Measurements from ENCODE around the gene ARAP3. TPM values are rescaled to one million over a fixed set of nuclear protein-coding genes. Genes with fewer than 3 reads are reported as not detected.

Gene ARAP3
- total and polyA plus RNA-seq, 4 donors: 15.7 to 26.6 (median 19.7) TPM

- H3K27ac ChIP-seq (ENCODE audit: low read depth in 1 of 2, low read length in 1 of 2): no peak overlapping the region
- H3K27me3 ChIP-seq (ENCODE audit: control insufficient read depth in 3 of 3, insufficient read depth in 3 of 3, low read length in 2 of 3): peaks cover 0 to 67% (median 46%) of the 10 kb centered on the region in 3 donors
- WGBS, 2 donors: 33 to 38% methylated on average over 16 of the region's 16 CpGs
- no peaks in the 10 kb centered on the region for H3K9me3 ChIP-seq (ENCODE audit: control insufficient read depth in 4 of 4, insufficient read depth in 3 of 4, low read length in 3 of 4)
- H3K9ac ChIP-seq (ENCODE audit: insufficient read depth in 1 of 2, low read length in 2 of 2): no peak overlapping the region
- ATAC-seq (ENCODE audit: insufficient read depth, low FRiP score) (no peak), DNase-seq (no peak)
- H3K36me3 ChIP-seq (ENCODE audit: control insufficient read depth in 4 of 4, insufficient read depth in 4 of 4, low read length in 4 of 4): no peaks in the 10 kb centered on the region
- H3K4me3 ChIP-seq: no peak overlapping the region
- peaks cover 0 to 15% (median 0%) of the 10 kb centered on the region in 5 donors for H3K4me1 ChIP-seq (ENCODE audit: control insufficient read depth in 5 of 5, insufficient read depth in 5 of 5, low read length in 5 of 5)
- TF ChIP-seq CTCF (IDR thresholded peaks at IDR 0.05; ENCODE audit: control extremely low read depth, extremely low read depth): no peak
Observed at GRCh38 chr5:141701360-141702119, 19.5 kb upstream of the ARAP3 start.

GRCh38 chr5:141697586-141697985 is 15.6 kb upstream of the ARAP3 start:
- H3K27ac ChIP-seq (ENCODE audit: low read depth in 1 of 2, low read length in 1 of 2): no peak overlapping the region
- no peak overlapping the region for H3K4me3 ChIP-seq
- no peaks in the 10 kb centered on the region for H3K9me3 ChIP-seq (ENCODE audit: control insufficient read depth in 4 of 4, insufficient read depth in 3 of 4, low read length in 3 of 4)
- peaks cover 0 to 11% (median 0%) of the 10 kb centered on the region in 5 donors for H3K4me1 ChIP-seq (ENCODE audit: control insufficient read depth in 5 of 5, insufficient read depth in 5 of 5, low read length in 5 of 5)
- no peak for TF ChIP-seq CTCF (IDR thresholded peaks at IDR 0.05; ENCODE audit: control extremely low read depth, extremely low read depth)
- H3K36me3 ChIP-seq (ENCODE audit: control insufficient read depth in 4 of 4, insufficient read depth in 4 of 4, low read length in 4 of 4): no peaks in the 10 kb centered on the region
- H3K9ac ChIP-seq (ENCODE audit: insufficient read depth in 1 of 2, low read length in 2 of 2): no peak overlapping the region
- ATAC-seq (ENCODE audit: insufficient read depth, low FRiP score) (no peak), DNase-seq (no peak)
- WGBS, 2 donors: 91 to 96% methylated on average over 3 of the region's 3 CpGs
- peaks cover 0 to 37% (median 22%) of the 10 kb centered on the region in 3 donors for H3K27me3 ChIP-seq (ENCODE audit: control insufficient read depth in 3 of 3, insufficient read depth in 3 of 3, low read length in 2 of 3)

- no peak for DNase-seq
- TF ChIP-seq CTCF (IDR thresholded peaks at IDR 0.05; ENCODE audit: control extremely low read depth, extremely low read depth): no peak
- peaks cover 0 to 10% (median 0%) of the 10 kb centered on the region in 5 donors for H3K4me1 ChIP-seq (ENCODE audit: control insufficient read depth in 5 of 5, insufficient read depth in 5 of 5, low read length in 5 of 5)
- H3K4me3 ChIP-seq: no peak overlapping the region
- no peak overlapping the region for H3K9ac ChIP-seq (ENCODE audit: insufficient read depth in 1 of 2, low read length in 2 of 2)
- no peak overlapping the region for H3K27ac ChIP-seq (ENCODE audit: low read depth in 1 of 2, low read length in 1 of 2)
- ATAC-seq (ENCODE audit: insufficient read depth, low FRiP score): no peak
- no peaks in the 10 kb centered on the region for H3K36me3 ChIP-seq (ENCODE audit: control insufficient read depth in 4 of 4, insufficient read depth in 4 of 4, low read length in 4 of 4)
- 95% methylated on average over 2 of the region's 2 CpGs for WGBS, 2 donors
- H3K9me3 ChIP-seq (ENCODE audit: control insufficient read depth in 4 of 4, insufficient read depth in 3 of 4, low read length in 3 of 4): no peaks in the 10 kb centered on the region
- H3K27me3 ChIP-seq (ENCODE audit: control insufficient read depth in 3 of 3, insufficient read depth in 3 of 3, low read length in 2 of 3): peaks cover 0 to 31% (median 14%) of the 10 kb centered on the region in 3 donors
Observed at GRCh38 chr5:141696431-141696830, 14.4 kb upstream of the ARAP3 start.

Measured in lung (tissue), 12 donors.